AG04449 (cell line): ENCODE results near the gene RNPEPL1.

Experiments
- CTCF ChIA-PET: fragments of 350-600 bp; formaldehyde crosslinking; extraction: SDS; loops from one replicate; lab custom pipeline; 2021; ENCODE audit warnings: antibody characterized with exemption; lab: Yijun Ruan, JAX
- POLR2A ChIA-PET: fragments of 400-600, 350-600 bp; formaldehyde crosslinking; extraction: SDS; loops from one replicate; lab custom pipeline; 2020; ENCODE audit warnings: antibody characterized with exemption, inconsistent platforms; lab: Yijun Ruan, JAX
- DNase-seq: peaks from one replicate; pipeline ENCODE4 v3.0.0-alpha.2; 2010; ENCODE audit warnings: low read depth, low spot score
- H3K4me3 ChIP-seq: 2 replicates; pipeline ENCODE4 v1.5.1; 2011; ENCODE audit warnings: low read depth, mild to moderate bottlenecking, control low read depth, low read length
- TF ChIP-seq, protein P1 (sequence below): IDR thresholded peaks from one replicate; pipeline ENCODE4 v1.5.1; 2011; ENCODE audit warnings: mild to moderate bottlenecking, moderate library complexity, low read length, control low read depth, inconsistent platforms; ENCODE audit not compliant: insufficient read depth; ENCODE audit errors: missing control alignments

Gene RNPEPL1

DNA sequence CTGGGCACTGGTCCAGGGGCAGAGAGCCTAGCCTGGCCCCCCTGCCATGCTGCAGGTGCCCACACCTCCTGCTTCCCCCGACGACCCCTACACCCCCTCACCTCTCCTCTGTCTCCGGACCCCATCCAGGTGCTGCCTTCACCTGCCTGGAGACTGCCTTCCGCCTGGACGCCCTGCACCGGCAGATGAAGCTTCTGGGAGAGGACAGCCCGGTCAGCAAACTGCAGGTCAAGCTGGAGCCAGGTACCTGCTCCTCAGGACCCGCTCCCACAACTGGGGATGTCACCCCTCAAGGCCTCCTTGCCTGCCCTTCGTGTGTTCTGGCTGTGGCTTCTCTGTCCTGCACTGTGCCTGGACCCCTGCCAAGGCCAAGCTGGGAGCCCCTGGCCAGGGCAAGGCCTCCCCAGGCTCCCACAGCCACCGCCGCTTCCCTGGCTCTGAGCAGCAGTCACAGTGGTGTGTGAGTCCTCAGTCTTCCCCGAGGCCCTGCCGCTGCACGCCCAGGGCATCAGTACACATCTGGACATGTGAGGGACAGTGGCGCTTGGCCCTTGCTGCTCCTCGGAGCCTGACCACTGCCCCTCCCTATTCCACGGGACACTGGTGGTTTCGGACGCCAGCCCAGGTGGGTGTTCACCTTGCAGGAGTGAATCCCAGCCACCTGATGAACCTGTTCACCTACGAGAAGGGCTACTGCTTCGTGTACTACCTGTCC is 6.3 kb downstream of the RNPEPL1 start:
- DNase-seq, result no peak
- TF ChIP-seq, protein P1, sequence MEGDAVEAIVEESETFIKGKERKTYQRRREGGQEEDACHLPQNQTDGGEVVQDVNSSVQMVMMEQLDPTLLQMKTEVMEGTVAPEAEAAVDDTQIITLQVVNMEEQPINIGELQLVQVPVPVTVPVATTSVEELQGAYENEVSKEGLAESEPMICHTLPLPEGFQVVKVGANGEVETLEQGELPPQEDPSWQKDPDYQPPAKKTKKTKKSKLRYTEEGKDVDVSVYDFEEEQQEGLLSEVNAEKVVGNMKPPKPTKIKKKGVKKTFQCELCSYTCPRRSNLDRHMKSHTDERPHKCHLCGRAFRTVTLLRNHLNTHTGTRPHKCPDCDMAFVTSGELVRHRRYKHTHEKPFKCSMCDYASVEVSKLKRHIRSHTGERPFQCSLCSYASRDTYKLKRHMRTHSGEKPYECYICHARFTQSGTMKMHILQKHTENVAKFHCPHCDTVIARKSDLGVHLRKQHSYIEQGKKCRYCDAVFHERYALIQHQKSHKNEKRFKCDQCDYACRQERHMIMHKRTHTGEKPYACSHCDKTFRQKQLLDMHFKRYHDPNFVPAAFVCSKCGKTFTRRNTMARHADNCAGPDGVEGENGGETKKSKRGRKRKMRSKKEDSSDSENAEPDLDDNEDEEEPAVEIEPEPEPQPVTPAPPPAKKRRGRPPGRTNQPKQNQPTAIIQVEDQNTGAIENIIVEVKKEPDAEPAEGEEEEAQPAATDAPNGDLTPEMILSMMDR, result no peak
- POLR2A ChIA-PET, result no interaction called here
- CTCF ChIA-PET, result interaction anchor here (1.3 to 4.0 kb wide), 2 partner anchors 9 to 14 kb away, joined by 3 to 27 read pairs; no protein-coding TSS in a partner anchor
- no peak overlapping the region for H3K4me3 ChIP-seq

DNA sequence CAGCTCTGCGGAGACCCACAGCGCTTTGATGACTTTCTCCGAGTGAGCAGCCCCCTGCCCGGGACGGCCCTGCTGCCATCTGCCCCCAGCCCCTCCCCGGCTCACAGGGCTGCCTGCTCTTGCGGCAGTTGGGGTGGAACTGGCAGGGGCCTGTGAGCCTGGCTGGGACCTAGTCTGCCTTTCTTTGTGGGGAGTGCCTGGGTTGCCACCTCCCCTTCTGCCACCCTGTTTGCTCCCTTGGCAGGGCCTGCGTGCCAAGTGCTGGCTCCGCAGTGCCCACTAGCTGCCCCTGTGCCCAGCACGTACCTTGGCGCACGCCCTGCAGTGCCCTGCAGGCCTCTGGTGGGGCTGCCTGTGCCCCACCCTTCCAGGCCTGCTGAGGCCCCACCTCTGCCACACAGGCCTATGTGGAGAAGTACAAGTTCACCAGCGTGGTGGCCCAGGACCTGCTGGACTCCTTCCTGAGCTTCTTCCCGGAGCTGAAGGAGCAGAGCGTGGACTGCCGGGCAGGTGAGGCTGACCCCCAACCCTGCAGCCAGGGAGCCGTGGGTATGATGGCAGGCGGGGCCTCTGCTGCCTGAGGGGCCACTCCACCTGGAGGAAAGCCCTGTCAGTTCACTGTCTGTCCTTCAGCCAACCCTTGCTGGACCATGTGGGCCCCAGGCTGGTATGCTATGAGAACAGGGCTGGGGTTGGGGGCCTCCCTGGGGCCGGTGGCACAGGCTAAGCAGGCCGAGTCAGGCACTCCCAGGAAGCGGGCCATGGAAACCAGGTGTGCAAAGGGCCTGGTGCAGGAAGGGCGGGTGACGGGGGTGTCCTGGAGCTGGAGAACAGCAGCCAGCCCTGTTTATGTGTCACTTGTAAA is 7.0 kb downstream of the RNPEPL1 start:
- H3K4me3 ChIP-seq, result no peak overlapping the region
- TF ChIP-seq, protein P1, result no peak
- DNase-seq, result no peak
- ChIA-PET POLR2A (no interaction called here), CTCF (interaction anchor here (2.4 to 4.0 kb wide), 2 partner anchors 9 to 11 kb away, joined by 10 to 27 read pairs; partner anchors contain the start of gene CAPN10)

DNA sequence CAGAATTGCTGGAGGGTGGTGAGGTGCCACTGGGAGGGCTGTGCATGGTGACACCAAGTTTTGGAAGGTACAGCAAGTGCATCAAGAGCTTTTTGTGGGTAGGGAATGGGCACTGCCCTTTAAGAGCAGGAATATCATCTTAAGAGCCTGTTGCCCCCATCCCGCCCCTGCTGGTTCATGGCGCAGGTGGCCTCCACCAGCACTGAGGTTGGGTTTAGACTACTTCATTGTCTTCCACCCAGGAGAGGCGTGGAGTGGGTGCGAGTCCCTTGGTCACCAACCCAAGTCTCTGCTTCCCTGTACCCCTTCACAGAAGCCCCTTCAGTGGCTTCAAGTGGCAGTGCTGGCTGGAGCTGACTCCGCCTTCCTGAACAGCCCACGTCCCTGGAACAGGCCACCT is 7.8 kb downstream of the RNPEPL1 start:
- CTCF ChIA-PET, result interaction anchor here (2.4 to 4.0 kb wide), 2 partner anchors 10 to 11 kb away, joined by 10 to 27 read pairs; partner anchors contain the start of gene CAPN10
- H3K4me3 ChIP-seq, result no peak overlapping the region
- TF ChIP-seq, protein P1, result no peak
- POLR2A ChIA-PET, result no interaction called here
- DNase-seq, result no peak

DNA sequence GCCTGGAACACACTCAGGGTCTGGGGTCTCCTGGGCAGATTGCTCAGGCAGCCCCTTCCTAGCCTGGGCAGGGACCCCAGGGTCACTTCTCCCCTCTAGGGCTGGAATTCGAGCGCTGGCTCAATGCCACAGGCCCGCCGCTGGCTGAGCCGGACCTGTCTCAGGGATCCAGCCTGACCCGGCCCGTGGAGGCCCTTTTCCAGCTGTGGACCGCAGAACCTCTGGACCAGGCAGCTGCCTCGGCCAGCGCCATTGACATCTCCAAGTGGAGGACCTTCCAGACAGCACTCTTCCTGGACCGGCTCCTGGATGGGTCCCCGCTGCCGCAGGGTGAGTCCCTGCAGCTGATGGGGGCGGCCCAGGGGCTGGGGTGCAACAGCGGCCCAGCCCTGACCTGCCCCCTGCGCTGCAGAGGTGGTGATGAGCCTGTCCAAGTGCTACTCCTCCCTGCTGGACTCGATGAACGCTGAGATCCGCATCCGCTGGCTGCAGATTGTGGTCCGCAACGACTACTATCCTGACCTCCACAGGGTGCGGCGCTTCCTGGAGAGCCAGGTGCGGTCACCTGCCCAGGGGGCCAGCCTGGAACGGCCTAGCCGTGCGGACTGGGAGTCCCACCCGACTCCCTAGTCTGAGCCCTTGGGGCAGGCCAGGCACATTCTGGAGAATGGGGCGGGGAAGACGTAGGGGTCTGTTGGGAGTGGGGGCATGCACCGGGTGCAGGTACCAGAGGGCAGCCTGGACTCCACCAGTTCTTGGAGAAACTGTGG is 8.3 kb downstream of the RNPEPL1 start:
- ChIA-PET POLR2A (no interaction called here), CTCF (interaction anchor here (2.4 to 4.0 kb wide), 2 partner anchors 10 to 11 kb away, joined by 10 to 27 read pairs; partner anchors contain the start of gene CAPN10)
- TF ChIP-seq, protein P1, result no peak

DNA sequence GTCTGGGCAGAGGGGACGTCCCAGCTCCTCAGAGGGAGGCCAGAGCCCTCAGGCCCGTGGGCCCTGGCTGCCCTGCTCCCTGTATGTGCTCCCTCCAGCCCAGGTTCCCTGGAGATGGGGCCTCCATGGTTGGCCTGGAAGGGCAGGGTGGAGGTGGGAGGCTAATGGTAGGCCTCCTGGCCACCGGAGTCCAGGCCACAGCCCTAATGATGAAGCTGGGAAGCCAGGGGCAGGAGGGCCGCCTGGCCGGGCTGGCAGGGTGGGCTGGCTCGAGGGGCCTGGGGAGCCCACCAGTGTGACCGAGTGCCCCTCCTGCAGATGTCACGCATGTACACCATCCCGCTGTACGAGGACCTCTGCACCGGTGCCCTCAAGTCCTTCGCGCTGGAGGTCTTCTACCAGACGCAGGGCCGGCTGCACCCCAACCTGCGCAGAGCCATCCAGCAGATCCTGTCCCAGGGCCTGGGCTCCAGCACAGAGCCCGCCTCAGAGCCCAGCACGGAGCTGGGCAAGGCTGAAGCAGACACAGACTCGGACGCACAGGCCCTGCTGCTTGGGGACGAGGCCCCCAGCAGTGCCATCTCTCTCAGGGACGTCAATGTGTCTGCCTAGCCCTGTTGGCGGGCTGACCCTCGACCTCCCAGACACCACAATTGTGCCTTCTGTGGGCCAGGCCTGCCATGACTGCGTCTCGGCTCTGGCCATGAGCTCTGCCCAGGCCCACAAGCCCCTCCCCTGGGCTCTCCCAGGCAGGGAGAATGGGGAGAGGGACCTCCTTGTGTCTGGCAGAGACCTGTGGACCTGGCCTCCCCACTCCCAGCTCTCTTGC is 9.2 kb downstream of the RNPEPL1 start:
- H3K4me3 ChIP-seq, result no peak overlapping the region
- TF ChIP-seq, protein P1, result no peak
- ChIA-PET CTCF (interaction anchor here (2.4 to 4.0 kb wide), 2 partner anchors 9 to 12 kb away, joined by 10 to 27 read pairs; partner anchors contain the start of gene CAPN10), POLR2A (interaction anchor here (0.6 kb wide), 1 partner anchor 13 kb away, joined by 3 read pairs; no protein-coding TSS in a partner anchor)
- no peak for DNase-seq

More for the DNA sequence above, 8.3 kb downstream of the RNPEPL1 start:
- no peak overlapping the region for H3K4me3 ChIP-seq
- DNase-seq, result no peak
